ENCODE data around the gene OLFM2. TPM values are rescaled to one million over a fixed set of nuclear protein-coding genes. Genes with fewer than 3 reads are reported as not detected.

OLFM2 gene
- total and polyA plus RNA-seq, 9 donors = 3.9 to 19.3 (median 13.0) TPM

DNA sequence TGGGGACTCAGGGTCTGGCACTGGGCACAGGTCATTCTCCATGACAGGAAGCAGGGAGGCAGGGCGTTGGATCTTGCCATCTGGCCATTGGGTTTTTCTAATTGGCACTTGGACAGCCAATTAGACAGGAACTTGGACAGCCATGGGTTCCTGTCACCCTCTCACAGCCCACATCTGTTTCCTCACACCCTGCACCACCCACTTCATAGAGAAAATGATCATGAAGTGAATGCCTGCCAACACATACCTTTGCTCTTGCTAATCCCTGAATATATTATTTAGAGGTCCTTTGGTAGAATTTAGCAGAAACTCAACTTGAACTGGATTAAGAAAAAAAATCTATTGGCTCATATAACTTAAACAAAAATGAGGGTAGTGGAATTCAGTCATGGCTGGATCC, 4.9 kb upstream of the OLFM2 start:
- Histone ChIP-seq H3K27ac (no peak overlapping the region), H3K36me3 (no peaks in the 10 kb centered on the region), H3K9me3 (no peaks in the 10 kb centered on the region), H3K27me3 (no peaks in the 10 kb centered on the region), H3K4me1 (ENCODE audit: insufficient read depth) (peaks cover 8% of the 10 kb centered on the region), H3K4me3 (no peak overlapping the region)
- TF ChIP-seq EP300 (IDR thresholded peaks at IDR 0.05) (no peak), POLR2A (IDR thresholded peaks at IDR 0.05) (no peak)
- TF ChIP-seq, protein P1, sequence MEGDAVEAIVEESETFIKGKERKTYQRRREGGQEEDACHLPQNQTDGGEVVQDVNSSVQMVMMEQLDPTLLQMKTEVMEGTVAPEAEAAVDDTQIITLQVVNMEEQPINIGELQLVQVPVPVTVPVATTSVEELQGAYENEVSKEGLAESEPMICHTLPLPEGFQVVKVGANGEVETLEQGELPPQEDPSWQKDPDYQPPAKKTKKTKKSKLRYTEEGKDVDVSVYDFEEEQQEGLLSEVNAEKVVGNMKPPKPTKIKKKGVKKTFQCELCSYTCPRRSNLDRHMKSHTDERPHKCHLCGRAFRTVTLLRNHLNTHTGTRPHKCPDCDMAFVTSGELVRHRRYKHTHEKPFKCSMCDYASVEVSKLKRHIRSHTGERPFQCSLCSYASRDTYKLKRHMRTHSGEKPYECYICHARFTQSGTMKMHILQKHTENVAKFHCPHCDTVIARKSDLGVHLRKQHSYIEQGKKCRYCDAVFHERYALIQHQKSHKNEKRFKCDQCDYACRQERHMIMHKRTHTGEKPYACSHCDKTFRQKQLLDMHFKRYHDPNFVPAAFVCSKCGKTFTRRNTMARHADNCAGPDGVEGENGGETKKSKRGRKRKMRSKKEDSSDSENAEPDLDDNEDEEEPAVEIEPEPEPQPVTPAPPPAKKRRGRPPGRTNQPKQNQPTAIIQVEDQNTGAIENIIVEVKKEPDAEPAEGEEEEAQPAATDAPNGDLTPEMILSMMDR (IDR thresholded peaks at IDR 0.05) = no peak
- WGBS, 3 donors = 36 to 70% (median 61%) methylated on average over 1 of the region's 1 CpG
- DNase-seq = no peak
- intact Hi-C loops (cut with DNase I) = no loop called here

DNA sequence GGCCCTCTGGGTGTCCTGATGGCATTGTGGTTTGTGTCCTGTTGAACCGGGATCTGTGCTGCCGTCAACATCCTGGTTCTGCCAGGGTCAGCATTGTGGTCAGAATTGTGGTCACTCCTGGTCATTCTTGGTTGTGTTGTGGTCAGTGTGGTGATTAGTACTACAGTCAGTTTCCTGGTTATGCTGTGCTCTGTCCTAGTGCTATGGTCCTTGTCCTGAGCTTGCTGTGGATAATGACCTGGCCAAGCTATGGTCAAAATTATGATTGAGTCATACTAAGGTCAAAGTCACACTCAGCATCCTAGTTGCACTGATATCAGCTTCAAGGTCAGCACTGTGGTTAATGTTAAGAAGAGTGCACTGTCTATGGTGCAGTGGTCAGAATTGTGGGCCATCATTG, 4.5 kb upstream of the OLFM2 start:
- TF ChIP-seq, protein P1 (IDR thresholded peaks at IDR 0.05) = no peak
- no peak for TF ChIP-seq POLR2A (IDR thresholded peaks at IDR 0.05)
- no peak for DNase-seq
- intact Hi-C loops (cut with DNase I) = no loop called here
- 64 to 81% (median 67%) methylated on average over 2 of the region's 2 CpGs for WGBS, 3 donors
- H3K9me3 ChIP-seq = no peaks in the 10 kb centered on the region
- no peak overlapping the region for H3K27ac ChIP-seq
- H3K4me3 ChIP-seq = no peak overlapping the region
- peaks cover 4% of the 10 kb centered on the region for H3K4me1 ChIP-seq (ENCODE audit: insufficient read depth)
- no peaks in the 10 kb centered on the region for H3K27me3 ChIP-seq
- no peaks in the 10 kb centered on the region for H3K36me3 ChIP-seq

DNA sequence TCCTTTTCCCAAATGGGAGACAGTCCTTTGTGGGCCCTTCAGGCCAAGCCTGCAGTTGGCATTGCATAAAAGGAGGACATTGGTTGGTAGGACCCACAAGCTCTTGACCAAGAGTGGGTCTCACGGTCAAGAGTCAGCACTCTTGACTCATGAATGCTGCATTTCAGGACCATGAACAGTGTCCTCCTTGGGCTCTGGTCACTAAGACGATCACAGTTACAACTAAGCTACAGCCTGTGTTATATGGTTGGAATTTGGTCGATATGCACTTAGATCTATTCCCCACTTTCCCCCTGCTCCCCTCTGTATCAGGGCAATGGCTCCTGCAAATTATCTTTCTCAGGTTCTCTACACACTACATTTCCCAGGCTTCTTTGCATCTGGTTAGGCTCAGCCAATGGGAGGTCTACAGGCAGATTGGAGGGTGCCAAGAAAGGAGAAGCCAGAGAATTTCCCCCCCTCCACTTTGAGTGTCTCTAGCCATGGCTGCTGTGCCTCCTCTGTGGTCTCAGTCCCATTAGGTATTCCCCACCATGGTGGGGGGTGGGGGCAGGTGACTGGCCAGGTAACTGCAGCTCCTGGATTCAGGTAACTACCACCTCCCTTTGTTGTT, 3.1 kb upstream of the OLFM2 start:
- Histone ChIP-seq H3K4me3 (no peak overlapping the region), H3K4me1 (ENCODE audit: insufficient read depth) (no peaks in the 10 kb centered on the region), H3K9me3 (no peaks in the 10 kb centered on the region), H3K36me3 (no peaks in the 10 kb centered on the region), H3K27me3 (no peaks in the 10 kb centered on the region), H3K27ac (no peak overlapping the region)
- no peak for TF ChIP-seq EP300 (IDR thresholded peaks at IDR 0.05)
- no peak for TF ChIP-seq POLR2A (IDR thresholded peaks at IDR 0.05)
- TF ChIP-seq, protein P1 (IDR thresholded peaks at IDR 0.05) = no peak
- WGBS, 3 donors = 25 to 40% (median 31%) methylated on average over 3 of the region's 3 CpGs
- intact Hi-C loops (cut with DNase I) = loop anchor here in 3 of 4 donors (5.0 to 10.0 kb wide), 5 partner anchors 48 to 455 kb away; partner anchors contain the start of gene MRPL4 (in 2 of the 3)
- no peak for DNase-seq

DNA sequence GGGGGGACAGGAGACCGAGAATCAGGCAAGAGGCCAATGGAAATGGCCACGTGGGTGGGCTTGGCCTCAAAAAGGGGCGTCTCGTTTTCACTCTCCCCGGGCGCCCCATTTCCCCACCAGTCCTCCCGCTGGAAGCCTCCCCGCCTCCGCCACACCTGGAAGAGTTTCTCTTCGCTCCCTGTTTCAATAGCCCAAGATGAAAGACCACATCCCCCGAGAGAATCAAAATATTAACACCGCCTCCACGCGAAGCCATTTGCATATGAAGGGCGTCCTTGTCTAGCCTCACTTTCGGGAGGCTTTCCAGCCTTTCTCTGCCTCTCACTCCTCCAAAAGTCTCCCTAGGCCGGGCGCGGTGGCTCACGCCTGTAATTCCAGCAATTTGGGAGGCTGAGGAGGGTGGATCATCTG, 691 bp upstream of the OLFM2 start:
- Histone ChIP-seq H3K4me1 (ENCODE audit: insufficient read depth) (peaks cover 2% of the 10 kb centered on the region), H3K9me3 (no peaks in the 10 kb centered on the region), H3K36me3 (no peaks in the 10 kb centered on the region), H3K27ac (no peak overlapping the region), H3K27me3 (no peaks in the 10 kb centered on the region), H3K4me3 (no peak overlapping the region)
- intact Hi-C loops (cut with DNase I) = loop anchor here in 3 of 4 donors (5.0 to 10.0 kb wide), 5 partner anchors 50 to 458 kb away; partner anchors contain the start of gene MRPL4 (in 2 of the 3)
- TF ChIP-seq, protein P1 (IDR thresholded peaks at IDR 0.05) = no peak
- TF ChIP-seq POLR2A (IDR thresholded peaks at IDR 0.05) (no peak), EP300 (IDR thresholded peaks at IDR 0.05) (no peak)
- no peak for DNase-seq
- 5 to 13% (median 7%) methylated on average over 20 of the region's 20 CpGs for WGBS, 3 donors

Data from ovary (tissue), 9 donors.